ENCODE measurements around the gene GPBAR1.

GRCh38 chr2:218262237-218262600 lies 1.4 kb downstream of the GPBAR1 start:
- TF ChIP-seq, protein P1, sequence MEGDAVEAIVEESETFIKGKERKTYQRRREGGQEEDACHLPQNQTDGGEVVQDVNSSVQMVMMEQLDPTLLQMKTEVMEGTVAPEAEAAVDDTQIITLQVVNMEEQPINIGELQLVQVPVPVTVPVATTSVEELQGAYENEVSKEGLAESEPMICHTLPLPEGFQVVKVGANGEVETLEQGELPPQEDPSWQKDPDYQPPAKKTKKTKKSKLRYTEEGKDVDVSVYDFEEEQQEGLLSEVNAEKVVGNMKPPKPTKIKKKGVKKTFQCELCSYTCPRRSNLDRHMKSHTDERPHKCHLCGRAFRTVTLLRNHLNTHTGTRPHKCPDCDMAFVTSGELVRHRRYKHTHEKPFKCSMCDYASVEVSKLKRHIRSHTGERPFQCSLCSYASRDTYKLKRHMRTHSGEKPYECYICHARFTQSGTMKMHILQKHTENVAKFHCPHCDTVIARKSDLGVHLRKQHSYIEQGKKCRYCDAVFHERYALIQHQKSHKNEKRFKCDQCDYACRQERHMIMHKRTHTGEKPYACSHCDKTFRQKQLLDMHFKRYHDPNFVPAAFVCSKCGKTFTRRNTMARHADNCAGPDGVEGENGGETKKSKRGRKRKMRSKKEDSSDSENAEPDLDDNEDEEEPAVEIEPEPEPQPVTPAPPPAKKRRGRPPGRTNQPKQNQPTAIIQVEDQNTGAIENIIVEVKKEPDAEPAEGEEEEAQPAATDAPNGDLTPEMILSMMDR (IDR thresholded peaks at IDR 0.05; ENCODE audit: insufficient read depth, low read length): no peak
- TF ChIP-seq GABPA (IDR thresholded peaks at IDR 0.05; ENCODE audit: low read depth): no peak

Data from HL-60 (cell line).